ENCODE measurements around the gene SEMA5A. TPM values are rescaled to one million over a fixed set of nuclear protein-coding genes. Genes with fewer than 3 reads are reported as not detected.

SEMA5A gene
- total and polyA plus RNA-seq, 2 of the 8 experiments (the other 6 are each of a cell fraction or from before 2014, with no cell fraction given) = 5.3 to 8.9 TPM

DNA sequence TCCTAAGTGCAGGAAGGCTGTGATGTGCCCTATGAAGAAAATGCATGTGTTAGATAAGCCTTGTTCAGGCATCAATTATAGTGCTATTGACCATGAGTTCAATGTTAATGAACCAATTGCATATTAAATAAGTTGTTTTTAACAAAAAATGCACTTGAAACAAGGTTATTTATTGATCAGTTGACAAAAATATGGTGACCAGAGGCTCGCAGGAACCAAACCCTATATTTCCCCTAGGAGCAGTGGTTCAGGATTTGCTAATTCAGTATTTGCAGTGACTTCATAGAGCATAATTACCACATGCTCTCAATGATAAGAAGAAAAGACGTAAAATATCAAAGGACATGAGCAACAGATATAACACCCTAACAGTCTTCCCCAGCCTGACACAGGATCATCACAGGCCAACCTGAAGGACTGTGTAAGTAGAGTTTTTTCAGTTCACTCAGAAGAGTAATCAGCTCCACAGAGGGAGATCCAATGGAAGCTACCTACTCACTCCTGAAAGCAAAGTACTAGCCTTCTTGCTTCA lies 92.3 kb downstream of the SEMA5A start:
- Histone ChIP-seq H3K27me3 (replicated peaks in 1 of 4; ENCODE audit: control insufficient read depth in 3 of 4, extremely low read depth in 1 of 4, insufficient read depth in 3 of 4, low read length in 3 of 4) (no peaks in the 10 kb centered on the region), H3K56ac (replicated peaks; ENCODE audit: insufficient read length, low read depth, low read length) (no peak overlapping the region)
- 93% methylated on average over 2 of the region's 2 CpGs; no CpG with 5 or more reads in 1 of the 2 experiments for WGBS, 2 experiments (ENCODE audit: extremely low coverage in 1 of 2, insufficient coverage in 1 of 2, insufficient read length in 1 of 2, insufficient replicate concordance in 2 of 2, low coverage in 1 of 2, low lambda C conversion rate in 2 of 2, missing lambda C conversion rate in 1 of 2)

More for the DNA sequence above, 92.3 kb downstream of the SEMA5A start:
- Histone ChIP-seq H3K79me1 (ENCODE audit: low read depth, low read length) (no peaks in the 10 kb centered on the region), H3K4me3 (ENCODE audit: extremely low read depth in 1 of 4, insufficient read depth in 2 of 4, low read depth in 3 of 4, low read length in 4 of 4) (no peak overlapping the region), H3K4me2 (ENCODE audit: insufficient read depth in 1 of 2, low read depth in 2 of 2, low read length in 2 of 2) (no peak overlapping the region), H4K5ac (ENCODE audit: insufficient read length, low read depth, low read length) (no peak overlapping the region), H3K18ac (ENCODE audit: extremely low read depth, low read length) (no peak overlapping the region), H3K79me2 (ENCODE audit: control insufficient read depth in 1 of 2, insufficient read depth in 2 of 2, low read length in 2 of 2) (no peaks in the 10 kb centered on the region), H4K20me1 (replicated peaks in 1 of 2; ENCODE audit: control insufficient read depth in 1 of 2, insufficient read depth in 2 of 2, low read length in 2 of 2) (no peaks in the 10 kb centered on the region), H3K9me3 (ENCODE audit: insufficient read depth in 2 of 2, low read depth in 1 of 2, low read length in 1 of 2) (no peaks in the 10 kb centered on the region), H3K4me1 (replicated peaks in 1 of 4; ENCODE audit: control insufficient read depth in 3 of 4, insufficient read depth in 4 of 4, low read length in 3 of 4) (peaks cover 0 to 14% (median 5%) of the 10 kb centered on the region in 4 experiments; a peak in 4 of 7 replicates), H3K23ac (ENCODE audit: insufficient read length) (no peak overlapping the region), H2BK5ac (ENCODE audit: low read depth, low read length) (no peak overlapping the region), H2BK12ac (ENCODE audit: low read depth, low read length) (no peak overlapping the region), H3K9ac (replicated peaks in 1 of 4; ENCODE audit: extremely low read depth in 1 of 4, low read depth in 3 of 4, low read length in 3 of 4) (no peak overlapping the region), H4K91ac (replicated peaks; ENCODE audit: insufficient read length, low read length) (no peak overlapping the region), H3K14ac (ENCODE audit: insufficient read length) (no peak overlapping the region), H3K27ac (ENCODE audit: low read depth, low read length) (no peak overlapping the region), H3K36me3 (ENCODE audit: control insufficient read depth in 2 of 4, insufficient read depth in 4 of 4, low read length in 3 of 4) (no peaks in the 10 kb centered on the region), H3K4ac (replicated peaks; ENCODE audit: insufficient read length, low read depth, low read length) (no peak overlapping the region), H2BK15ac (ENCODE audit: low read length) (no peak overlapping the region), H2BK120ac (replicated peaks; ENCODE audit: low read depth, low read length) (no peak overlapping the region), H3K23me2 (ENCODE audit: low read depth, low read length) (no peaks in the 10 kb centered on the region), H2BK20ac (ENCODE audit: low read length) (no peak overlapping the region), H2AK5ac (ENCODE audit: low read depth, low read length) (no peak overlapping the region), H2AFZ (ENCODE audit: low read length) (no peak overlapping the region), H4K8ac (ENCODE audit: extremely low read depth, insufficient read depth, low read length) (no peak overlapping the region)
- ChIA-PET POLR2A (ENCODE audit: partially characterized antibody) (no interaction called here), CTCF (ENCODE audit: partially characterized antibody) (no interaction called here)
- FAIRE-seq (no peak), DNase-seq (ENCODE audit: low read depth in 1 of 2, low spot score in 2 of 2) (no peak)
- TF ChIP-seq GTF2F1 (IDR thresholded peaks at IDR 0.05; ENCODE audit: borderline replicate concordance, low read depth, low read length) (no peak), EZH2 (IDR thresholded peaks at IDR 0.05; ENCODE audit: low read depth, low read length, severe bottlenecking) (no peak)

Measured in H1 (cell line).